Activated CD4-positive, CD25-positive, alpha-beta regulatory T cell treated with anti-CD3 and anti-CD28 coated beads, Interleukin-2, amount 50 U/mL, for 16 hours (primary cell): ENCODE results near the gene VOPP1.

ENCODE experiments used
- DNase-seq: peaks from one replicate; pipeline ENCODE4 v3.0.0-alpha.2; 2020; ENCODE audit warnings: low read depth, low spot score

The VOPP1 gene

GRCh38 chr7:55468495-55468894, 103.8 kb downstream of the VOPP1 start:
- DNase-seq, result no peak

GRCh38 chr7:55467047-55467593, 105.2 kb downstream of the VOPP1 start:
- DNase-seq, result no peak

- no peak for DNase-seq
Observed at GRCh38 chr7:55465691-55466090, 106.6 kb downstream of the VOPP1 start.

- DNase-seq, result no peak
Observed at GRCh38 chr7:55464422-55464821, 107.9 kb downstream of the VOPP1 start.

- DNase-seq, result no peak
Observed at GRCh38 chr7:55463686-55464262, 108.5 kb downstream of the VOPP1 start.

- DNase-seq, result no peak
Observed at GRCh38 chr7:55458351-55458750, 114.0 kb downstream of the VOPP1 start.

- no peak for DNase-seq
Observed at GRCh38 chr7:55457801-55458200, 114.5 kb downstream of the VOPP1 start.

- no peak for DNase-seq
Observed at GRCh38 chr7:55452971-55453370, 119.3 kb downstream of the VOPP1 start.

- DNase-seq, result no peak
Observed at GRCh38 chr7:55449992-55450535, 122.2 kb downstream of the VOPP1 start.

- no peak for DNase-seq
Observed at GRCh38 chr7:55449205-55449991, 122.9 kb downstream of the VOPP1 start.

- DNase-seq, result no peak
Observed at GRCh38 chr7:55448526-55448925, 123.8 kb downstream of the VOPP1 start.

- no peak for DNase-seq
Observed at GRCh38 chr7:55444786-55445185, 127.5 kb downstream of the VOPP1 start.

GRCh38 chr7:55441774-55442522, 130.4 kb downstream of the VOPP1 start:
- no peak for DNase-seq

- DNase-seq, result no peak
Observed at GRCh38 chr7:55441002-55441401, 131.3 kb downstream of the VOPP1 start.

GRCh38 chr7:55440040-55440690, 132.1 kb downstream of the VOPP1 start:
- DNase-seq, result no peak

GRCh38 chr7:55439627-55440026, 132.7 kb downstream of the VOPP1 start:
- no peak for DNase-seq

- DNase-seq, result no peak
Observed at GRCh38 chr7:55438757-55439525, 133.4 kb downstream of the VOPP1 start.

GRCh38 chr7:55438085-55438756, 134.1 kb downstream of the VOPP1 start:
- no peak for DNase-seq

- no peak for DNase-seq
Observed at GRCh38 chr7:55437375-55437774, 134.9 kb downstream of the VOPP1 start.

- DNase-seq, result no peak
Observed at GRCh38 chr7:55436457-55436856, 135.8 kb downstream of the VOPP1 start.
